HEK293 (cell line): ENCODE measurements around the gene HHAT.

Experiments used
- CTCF ChIA-PET: fragments of 350-600 bp; formaldehyde crosslinking; extraction: SDS; loops from one replicate; lab custom pipeline; 2021; ENCODE audit warnings: antibody characterized with exemption; lab: Yijun Ruan, JAX
- POLR2A ChIA-PET: fragments of 300-600 bp; formaldehyde crosslinking; extraction: SDS; loops from one replicate; lab custom pipeline; 2020; ENCODE audit warnings: antibody characterized with exemption, inconsistent platforms; lab: Yijun Ruan, JAX
- H3K27ac ChIP-seq: fragments of 200-500 bp; sonication (Bioruptor generic); 2 replicates; pipeline ENCODE4 v1.5.1; 2014; ENCODE audit warnings: low read depth, low read length, control low read depth, inconsistent platforms; ENCODE audit errors: extremely low read depth
- H3K36me3 ChIP-seq, 2 experiments: fragments of 200-500 bp in 1 of 2; sonication (Bioruptor generic) in 1 of 2; 1 replicate in 1 of 2; 2 replicates in 1 of 2; pipeline ENCODE4 v1.5.1; 2014 to 2017; ENCODE audit warnings: inconsistent platforms in 2 of 2, low read length in 2 of 2; ENCODE audit not compliant: control insufficient read depth in 2 of 2, insufficient read depth in 1 of 2
- H3K4me1 ChIP-seq: fragments of 200-500 bp; sonication (Bioruptor generic); 2 replicates; pipeline ENCODE4 v1.5.1; 2014; ENCODE audit warnings: mild to moderate bottlenecking, low read length, inconsistent platforms; ENCODE audit not compliant: control insufficient read depth, insufficient read depth
- H3K4me3 ChIP-seq: 2 replicates; pipeline ENCODE4 v1.5.1; 2011; ENCODE audit warnings: low read depth, mild to moderate bottlenecking, control low read depth, low read length, moderate library complexity
- H3K9me3 ChIP-seq: fragments of 200-500 bp; sonication (Bioruptor generic); 2 replicates; pipeline ENCODE4 v1.5.1; 2014; ENCODE audit warnings: low read depth, low read length, inconsistent platforms; ENCODE audit not compliant: control insufficient read depth, insufficient read depth
- EGR2 ChIP-seq: fragments of 450-650 bp; formaldehyde crosslinking; IDR thresholded peaks from 2 replicates; pipeline ENCODE4 v1.5.1; 2016; ENCODE audit warnings: low read depth, missing biosample characterization, missing genetic modification characterization
- GFI1B ChIP-seq: fragments of 450-650 bp; formaldehyde crosslinking; IDR thresholded peaks from 2 replicates; pipeline ENCODE4 v1.5.1; 2016; ENCODE audit warnings: missing biosample characterization, missing genetic modification characterization
- HOXC10 ChIP-seq: sonication (generic); formaldehyde crosslinking; IDR thresholded peaks from 2 replicates; pipeline ENCODE4 v1.8.1; 2023; ENCODE audit warnings: mild to moderate bottlenecking, missing genetic modification reagents
- KLF7 ChIP-seq: fragments of 450-650 bp; formaldehyde crosslinking; IDR thresholded peaks from 2 replicates; pipeline ENCODE4 v1.5.1; 2016; ENCODE audit warnings: missing biosample characterization, missing genetic modification characterization, borderline replicate concordance
- REPIN1 ChIP-seq: fragments of 450-650 bp; formaldehyde crosslinking; IDR thresholded peaks from 2 replicates; pipeline ENCODE4 v1.5.1; 2017; ENCODE audit warnings: missing biosample characterization, missing genetic modification characterization, low read depth
- WT1 ChIP-seq: fragments of 450-650 bp; formaldehyde crosslinking; IDR thresholded peaks from 2 replicates; pipeline ENCODE4 v1.5.1; 2016; ENCODE audit warnings: missing biosample characterization, missing genetic modification characterization
- ZFHX2 ChIP-seq: fragments of 450-650 bp; formaldehyde crosslinking; conservative IDR thresholded peaks from 2 replicates; pipeline ENCODE4 v1.5.1; 2016; ENCODE audit warnings: missing biosample characterization, missing genetic modification characterization
- ZIC2 ChIP-seq: fragments of 450-650 bp; formaldehyde crosslinking; IDR thresholded peaks from 2 replicates; pipeline ENCODE4 v1.5.1; 2016; ENCODE audit warnings: missing biosample characterization, missing genetic modification characterization
- ZNF214 ChIP-seq: fragments of 450-650 bp; formaldehyde crosslinking; IDR thresholded peaks from 2 replicates; pipeline ENCODE4 v1.5.1; 2017; ENCODE audit warnings: missing biosample characterization, mild to moderate bottlenecking, missing genetic modification characterization, borderline replicate concordance
- ZNF777 ChIP-seq: fragments of 450-650 bp; formaldehyde crosslinking; IDR thresholded peaks from 2 replicates; pipeline ENCODE4 v1.5.1; 2017; ENCODE audit warnings: missing biosample characterization, missing genetic modification characterization, borderline replicate concordance
- ZNF830 ChIP-seq: fragments of 450-650 bp; IDR thresholded peaks from 2 replicates; pipeline ENCODE4 v1.5.0; 2018; ENCODE audit warnings: missing biosample characterization, missing genetic modification characterization, low read depth, mild to moderate bottlenecking, moderate library complexity
- TF ChIP-seq, protein P1 (sequence below): fragments of 450-650 bp; formaldehyde crosslinking; IDR thresholded peaks from 2 replicates; pipeline ENCODE4 v1.5.1; 2016; ENCODE audit warnings: missing biosample characterization, missing genetic modification characterization
- TF ChIP-seq, protein P2 (sequence below): fragments of 450-650 bp; formaldehyde crosslinking; IDR thresholded peaks from 2 replicates; pipeline ENCODE4 v1.5.1; 2016; ENCODE audit warnings: missing biosample characterization, missing genetic modification characterization

Gene HHAT

DNA sequence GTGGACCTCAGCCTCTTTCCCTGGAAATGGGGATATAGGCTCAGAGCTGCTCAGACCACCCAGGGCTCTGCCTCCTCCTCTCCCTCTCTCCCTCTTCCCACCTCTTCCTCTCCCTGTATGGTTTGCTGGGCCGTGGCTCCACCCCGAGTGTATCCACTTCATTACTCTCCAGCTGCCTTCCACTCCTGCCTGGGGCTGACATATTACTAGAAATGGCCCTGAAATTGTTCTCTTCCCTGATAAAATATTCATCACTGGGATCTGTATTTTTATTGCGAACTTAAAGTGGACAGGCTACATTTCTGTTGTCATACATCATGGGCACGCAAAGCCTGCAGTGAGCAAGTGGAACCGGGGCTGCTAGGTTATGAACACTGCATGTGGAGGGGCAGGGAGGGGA lies 225.0 kb downstream of the HHAT start (continued):
- TF ChIP-seq, protein P1, sequence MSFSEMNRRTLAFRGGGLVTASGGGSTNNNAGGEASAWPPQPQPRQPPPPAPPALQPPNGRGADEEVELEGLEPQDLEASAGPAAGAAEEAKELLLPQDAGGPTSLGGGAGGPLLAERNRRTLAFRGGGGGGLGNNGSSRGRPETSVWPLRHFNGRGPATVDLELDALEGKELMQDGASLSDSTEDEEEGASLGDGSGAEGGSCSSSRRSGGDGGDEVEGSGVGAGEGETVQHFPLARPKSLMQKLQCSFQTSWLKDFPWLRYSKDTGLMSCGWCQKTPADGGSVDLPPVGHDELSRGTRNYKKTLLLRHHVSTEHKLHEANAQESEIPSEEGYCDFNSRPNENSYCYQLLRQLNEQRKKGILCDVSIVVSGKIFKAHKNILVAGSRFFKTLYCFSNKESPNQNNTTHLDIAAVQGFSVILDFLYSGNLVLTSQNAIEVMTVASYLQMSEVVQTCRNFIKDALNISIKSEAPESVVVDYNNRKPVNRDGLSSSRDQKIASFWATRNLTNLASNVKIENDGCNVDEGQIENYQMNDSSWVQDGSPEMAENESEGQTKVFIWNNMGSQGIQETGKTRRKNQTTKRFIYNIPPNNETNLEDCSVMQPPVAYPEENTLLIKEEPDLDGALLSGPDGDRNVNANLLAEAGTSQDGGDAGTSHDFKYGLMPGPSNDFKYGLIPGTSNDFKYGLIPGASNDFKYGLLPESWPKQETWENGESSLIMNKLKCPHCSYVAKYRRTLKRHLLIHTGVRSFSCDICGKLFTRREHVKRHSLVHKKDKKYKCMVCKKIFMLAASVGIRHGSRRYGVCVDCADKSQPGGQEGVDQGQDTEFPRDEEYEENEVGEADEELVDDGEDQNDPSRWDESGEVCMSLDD (tag by site-specific recombination) = no peak
- no peak for TF ChIP-seq GFI1B (tag by site-specific recombination)

GRCh38 chr1:210554382-210554781 lies 225.7 kb downstream of the HHAT start:
- no peaks in the 10 kb centered on the region for H3K9me3 ChIP-seq
- TF ChIP-seq KLF7 (tag by site-specific recombination) (no peak), REPIN1 (no peak), WT1 (tag by site-specific recombination) (no peak), EGR2 (tag by site-specific recombination) (peak; percentile 78; the same call in 1 of the 2 replicates), ZFHX2 (tag by site-specific recombination) (peak; percentile 75), ZNF830 (tag by site-specific recombination) (no peak)
- H3K4me3 ChIP-seq = no peak overlapping the region
- H3K27ac ChIP-seq = no peak overlapping the region
- POLR2A ChIA-PET = no interaction called here
- H3K36me3 ChIP-seq = no peaks in the 10 kb centered on the region
- peaks cover 17% of the 10 kb centered on the region; the same call in 1 of the 2 replicates for H3K4me1 ChIP-seq
- CTCF ChIA-PET = interaction anchor here (0.6 kb wide), 1 partner anchor 580 kb away, joined by 3 read pairs; the partner anchor contains the start of gene KCNH1

DNA sequence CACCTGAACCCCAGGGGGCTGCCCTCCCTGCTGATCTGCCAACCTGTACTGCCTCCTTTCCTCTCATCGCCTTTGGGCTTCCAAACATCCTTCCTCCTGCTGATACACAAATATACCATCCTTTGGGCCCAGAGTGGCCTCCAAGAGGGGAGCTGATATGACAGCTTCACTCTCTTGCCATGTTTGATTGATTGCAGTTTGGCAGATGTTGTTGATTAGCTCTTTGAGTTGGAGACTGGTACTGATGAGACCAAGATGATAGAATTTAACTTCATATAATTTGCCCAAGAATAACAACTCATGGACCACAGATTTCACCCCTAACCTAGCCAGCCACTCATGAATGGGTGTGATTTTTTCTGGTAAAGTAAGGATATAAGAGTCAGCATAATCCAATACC lies 227.8 kb downstream of the HHAT start:
- ChIA-PET POLR2A (no interaction called here), CTCF (no interaction called here)
- Histone ChIP-seq H3K9me3 (no peaks in the 10 kb centered on the region), H3K4me3 (no peak overlapping the region), H3K36me3 (no peaks in the 10 kb centered on the region), H3K27ac (no peak overlapping the region), H3K4me1 (peaks cover 18% of the 10 kb centered on the region)
- TF ChIP-seq HOXC10 (no peak), ZIC2 (peak; percentile 62)

DNA sequence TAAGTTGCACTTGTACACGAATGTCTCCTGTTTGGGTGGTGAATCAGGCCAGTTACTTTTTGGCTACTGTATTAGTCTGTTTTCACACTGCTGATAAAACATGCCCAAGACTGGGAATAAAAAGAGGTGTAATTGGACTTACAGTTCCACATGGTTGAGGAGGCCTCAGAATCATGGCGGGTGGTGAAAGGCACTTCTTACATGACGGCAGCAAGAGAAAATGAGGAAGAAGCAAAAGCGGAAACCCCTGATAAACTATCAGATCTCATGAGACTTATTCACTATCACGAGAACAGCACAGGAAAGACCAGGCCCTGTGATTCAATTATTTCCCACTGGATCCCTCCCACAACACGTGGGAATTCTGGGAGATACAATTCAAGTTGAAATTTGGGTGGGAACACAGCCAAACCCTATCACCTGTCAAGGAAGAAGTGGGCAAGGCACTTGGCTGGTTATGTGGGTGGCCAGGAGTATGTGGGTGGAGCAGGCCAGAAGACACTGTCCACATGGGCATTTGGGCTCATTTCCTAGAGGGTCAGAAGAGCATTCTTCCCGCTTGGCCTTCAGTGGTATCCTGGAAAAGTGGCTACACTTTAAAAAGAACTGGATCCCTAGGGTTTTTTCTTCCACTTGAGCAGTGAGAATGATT lies 228.8 kb downstream of the HHAT start:
- CTCF ChIA-PET = no interaction called here

More for the DNA sequence above, 228.8 kb downstream of the HHAT start:
- TF ChIP-seq ZNF214 (tag by site-specific recombination) (no peak), ZFHX2 (tag by site-specific recombination) (peak; percentile 95), ZNF777 (tag by site-specific recombination) (no peak), EGR2 (tag by site-specific recombination) (peak; percentile 96)
- TF ChIP-seq, protein P2, sequence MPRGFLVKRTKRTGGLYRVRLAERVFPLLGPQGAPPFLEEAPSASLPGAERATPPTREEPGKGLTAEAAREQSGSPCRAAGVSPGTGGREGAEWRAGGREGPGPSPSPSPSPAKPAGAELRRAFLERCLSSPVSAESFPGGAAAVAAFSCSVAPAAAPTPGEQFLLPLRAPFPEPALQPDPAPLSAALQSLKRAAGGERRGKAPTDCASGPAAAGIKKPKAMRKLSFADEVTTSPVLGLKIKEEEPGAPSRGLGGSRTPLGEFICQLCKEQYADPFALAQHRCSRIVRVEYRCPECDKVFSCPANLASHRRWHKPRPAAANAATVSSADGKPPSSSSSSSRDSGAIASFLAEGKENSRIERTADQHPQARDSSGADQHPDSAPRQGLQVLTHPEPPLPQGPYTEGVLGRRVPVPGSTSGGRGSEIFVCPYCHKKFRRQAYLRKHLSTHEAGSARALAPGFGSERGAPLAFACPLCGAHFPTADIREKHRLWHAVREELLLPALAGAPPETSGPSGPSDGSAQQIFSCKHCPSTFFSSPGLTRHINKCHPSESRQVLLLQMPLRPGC (tag by site-specific recombination) = no peak
- TF ChIP-seq, all 188 proteins: peak for 2
- no peaks in the 10 kb centered on the region for H3K36me3 ChIP-seq
- H3K9me3 ChIP-seq = no peaks in the 10 kb centered on the region
- H3K4me1 ChIP-seq = peaks cover 18% of the 10 kb centered on the region
- H3K27ac ChIP-seq = no peak overlapping the region; the same call in 1 of the 2 replicates
- H3K4me3 ChIP-seq = no peak overlapping the region
- POLR2A ChIA-PET = no interaction called here
